Fibroblast of gingiva (primary cell): ENCODE results near the gene MBNL2.

ENCODE experiments used
- DNase-seq: peaks from one replicate; pipeline ENCODE4 v3.0.0-alpha.2; 2011; ENCODE audit warnings: low read depth

MBNL2 gene

GRCh38 chr13:97274829-97275649 is 52.9 kb downstream of the MBNL2 start:
- peak; percentile 82 for DNase-seq

GRCh38 chr13:97275776-97276501 is 53.8 kb downstream of the MBNL2 start:
- no peak for DNase-seq

GRCh38 chr13:97276862-97277269 is 54.7 kb downstream of the MBNL2 start:
- DNase-seq, result no peak

- no peak for DNase-seq
Observed at GRCh38 chr13:97278435-97279411, 56.6 kb downstream of the MBNL2 start.

GRCh38 chr13:97279913-97280312 is 57.8 kb downstream of the MBNL2 start:
- no peak for DNase-seq

GRCh38 chr13:97280478-97280877 is 58.3 kb downstream of the MBNL2 start:
- no peak for DNase-seq

GRCh38 chr13:97281028-97281427 is 58.9 kb downstream of the MBNL2 start:
- DNase-seq, result no peak

GRCh38 chr13:97282705-97283104 is 60.6 kb downstream of the MBNL2 start:
- no peak for DNase-seq

- no peak for DNase-seq
Observed at GRCh38 chr13:97283888-97284287, 61.8 kb downstream of the MBNL2 start.

- peak; percentile 62 for DNase-seq
Observed at GRCh38 chr13:97284558-97284957, 62.4 kb downstream of the MBNL2 start.

- no peak for DNase-seq
Observed at GRCh38 chr13:97285221-97285955, 63.3 kb downstream of the MBNL2 start.

GRCh38 chr13:97286317-97287046 is 64.3 kb downstream of the MBNL2 start:
- DNase-seq, result no peak

- DNase-seq, result no peak
Observed at GRCh38 chr13:97287047-97287383, 64.9 kb downstream of the MBNL2 start.

GRCh38 chr13:97288486-97288900 is 66.4 kb downstream of the MBNL2 start:
- DNase-seq, result no peak

- DNase-seq, result no peak
Observed at GRCh38 chr13:97289514-97290298, 67.6 kb downstream of the MBNL2 start.

- DNase-seq, result peak; percentile 64
Observed at GRCh38 chr13:97295283-97296182, 73.4 kb downstream of the MBNL2 start.

- no peak for DNase-seq
Observed at GRCh38 chr13:97296740-97297139, 74.6 kb downstream of the MBNL2 start.

GRCh38 chr13:97298816-97299215 is 76.7 kb downstream of the MBNL2 start:
- no peak for DNase-seq

GRCh38 chr13:97300871-97301270 is 78.7 kb downstream of the MBNL2 start:
- no peak for DNase-seq
